H1 (cell line): Measurements from ENCODE around the gene KBTBD13. TPM values are rescaled to one million over a fixed set of nuclear protein-coding genes. Genes with fewer than 3 reads are reported as not detected.

Source experiments
- CTCF ChIA-PET: fragments of 300-600 bp; sonication (Branson Sonifier 250); formaldehyde crosslinking; loops from one replicate; lab custom pipeline; 2021; ENCODE audit not compliant: partially characterized antibody; lab: Charles Lee
- POLR2A ChIA-PET: fragments of 300-600 bp; sonication (Branson Sonifier 250); formaldehyde crosslinking; loops from one replicate; lab custom pipeline; 2021; ENCODE audit warnings: inconsistent platforms; ENCODE audit not compliant: partially characterized antibody; lab: Charles Lee
- DNase-seq, 2 experiments: peaks; one replicate each; pipeline versions ENCODE4 v3.0.0 to v3.0.0-alpha.2; 2010 to 2022; ENCODE audit warnings: low spot score in 2 of 2, low read depth in 1 of 2, mixed read lengths in 1 of 2
- FAIRE-seq: peaks from 2 replicates; lab custom pipeline; 2011; peaks lifted over from hg19 to GRCh38; lab: Jason Lieb, UNC
- H2AFZ ChIP-seq: 2 replicates; pipeline ENCODE4 v1.8.1; 2012; ENCODE audit warnings: low read length, inconsistent platforms
- H2AK5ac ChIP-seq: 2 replicates; pipeline ENCODE4 v1.6.1; 2013; ENCODE audit warnings: low read depth, low read length
- H2BK120ac ChIP-seq: replicated peaks from 2 replicates; pipeline ENCODE3; 2013; ENCODE audit warnings: low read depth, low read length, inconsistent platforms
- H2BK12ac ChIP-seq: 2 replicates; pipeline ENCODE4 v1.6.1; 2013; ENCODE audit warnings: low read depth, low read length
- H2BK15ac ChIP-seq: 2 replicates; pipeline ENCODE4 v1.6.1; 2013; ENCODE audit warnings: low read length
- H2BK20ac ChIP-seq: 2 replicates; pipeline ENCODE4 v1.6.1; 2013; ENCODE audit warnings: low read length
- H2BK5ac ChIP-seq: 2 replicates; pipeline ENCODE4 v1.6.1; 2013; ENCODE audit warnings: low read depth, low read length
- H3K14ac ChIP-seq: 2 replicates; pipeline ENCODE4 v1.6.1; 2013; ENCODE audit warnings: inconsistent platforms; ENCODE audit not compliant: insufficient read length
- H3K18ac ChIP-seq: 2 replicates; pipeline ENCODE4 v1.6.1; 2013; ENCODE audit warnings: low read length; ENCODE audit errors: extremely low read depth
- H3K23ac ChIP-seq: 2 replicates; pipeline ENCODE4 v1.6.1; 2013; ENCODE audit warnings: inconsistent platforms; ENCODE audit not compliant: insufficient read length
- H3K23me2 ChIP-seq: 2 replicates; pipeline ENCODE4 v1.6.1; 2013; ENCODE audit warnings: low read depth, low read length
- H3K27ac ChIP-seq: 2 replicates; pipeline ENCODE4 v1.6.1; 2011; ENCODE audit warnings: low read depth, low read length, inconsistent platforms
- H3K27me3 ChIP-seq, 4 experiments: replicated peaks in 1 of 4; 1 replicate in 1 of 4; 2 replicates in 3 of 4; pipeline versions ENCODE4 v1.6.1 to v1.8.1; 2011 to 2013; ENCODE audit warnings: low read length in 3 of 4, mild to moderate bottlenecking in 3 of 4, inconsistent platforms in 2 of 4, mixed read lengths in 2 of 4, moderate library complexity in 1 of 4; ENCODE audit not compliant: control insufficient read depth in 3 of 4, insufficient read depth in 3 of 4; ENCODE audit errors: extremely low read depth in 1 of 4
- H3K36me3 ChIP-seq, 4 experiments: 2 replicates each; pipeline versions ENCODE4 v1.6.1 to v1.8.1; 2011 to 2013; ENCODE audit warnings: mild to moderate bottlenecking in 4 of 4, low read length in 3 of 4, moderate library complexity in 2 of 4, control low read depth in 1 of 4, inconsistent platforms in 1 of 4; ENCODE audit not compliant: insufficient read depth in 4 of 4, control insufficient read depth in 2 of 4
- H3K4ac ChIP-seq: replicated peaks from 2 replicates; pipeline ENCODE3; 2013; ENCODE audit warnings: low read length, low read depth, mixed read lengths, inconsistent platforms; ENCODE audit not compliant: insufficient read length
- H3K4me1 ChIP-seq, 4 experiments: replicated peaks in 1 of 4; 1 replicate in 1 of 4; 2 replicates in 3 of 4; pipeline versions ENCODE4 v1.6.1 to v1.8.1; 2011 to 2013; ENCODE audit warnings: low read length in 3 of 4, inconsistent platforms in 2 of 4, mixed read lengths in 1 of 4; ENCODE audit not compliant: insufficient read depth in 4 of 4, control insufficient read depth in 3 of 4
- H3K4me2 ChIP-seq, 2 experiments: 2 replicates each; pipeline versions ENCODE4 v1.6.1 to v1.8.1; 2011 to 2013; ENCODE audit warnings: low read depth in 2 of 2, low read length in 2 of 2, control low read depth in 1 of 2, inconsistent platforms in 1 of 2, mild to moderate bottlenecking in 1 of 2; ENCODE audit not compliant: insufficient read depth in 1 of 2
- H3K4me3 ChIP-seq, 4 experiments: fragments of 200-600, 300-600 bp in 1 of 4; sonication (generic), shearing (Covaris generic), sonication (Bioruptor Twin) in 1 of 4; 2 replicates each; pipeline versions ENCODE4 v1.5.1 to v1.8.1; 2011 to 2016; ENCODE audit warnings: low read length in 4 of 4, low read depth in 3 of 4, control low read depth in 2 of 4, inconsistent platforms in 2 of 4, mild to moderate bottlenecking in 2 of 4, mixed read lengths in 1 of 4, moderate library complexity in 1 of 4; ENCODE audit not compliant: insufficient read depth in 2 of 4; ENCODE audit errors: extremely low read depth in 1 of 4
- H3K56ac ChIP-seq: replicated peaks from 2 replicates; pipeline ENCODE3; 2013; ENCODE audit warnings: low read depth, mild to moderate bottlenecking, mixed read lengths, low read length, inconsistent platforms; ENCODE audit not compliant: insufficient read length
- H3K79me1 ChIP-seq: 2 replicates; pipeline ENCODE4 v1.6.1; 2013; ENCODE audit warnings: low read depth, low read length, control low read depth
- H3K79me2 ChIP-seq, 2 experiments: 2 replicates each; pipeline versions ENCODE4 v1.6.1 to v1.8.1; 2012 to 2013; ENCODE audit warnings: low read length in 2 of 2, mild to moderate bottlenecking in 2 of 2, inconsistent platforms in 1 of 2; ENCODE audit not compliant: insufficient read depth in 2 of 2, control insufficient read depth in 1 of 2
- H3K9ac ChIP-seq, 4 experiments: replicated peaks in 1 of 4; 1 replicate in 1 of 4; 2 replicates in 3 of 4; pipeline versions ENCODE4 v1.6.1 to v1.8.1; 2011 to 2013; ENCODE audit warnings: low read depth in 3 of 4, low read length in 3 of 4, control low read depth in 2 of 4, mild to moderate bottlenecking in 2 of 4, moderate library complexity in 2 of 4, inconsistent platforms in 1 of 4; ENCODE audit errors: extremely low read depth in 1 of 4
- H3K9me3 ChIP-seq, 2 experiments: 2 replicates each; pipeline versions ENCODE4 v1.6.1 to v1.8.1; 2012 to 2013; ENCODE audit warnings: mild to moderate bottlenecking in 2 of 2, moderate library complexity in 2 of 2, control low read depth in 1 of 2, inconsistent platforms in 1 of 2, low read depth in 1 of 2, low read length in 1 of 2, mixed read lengths in 1 of 2; ENCODE audit not compliant: insufficient read depth in 2 of 2
- H4K20me1 ChIP-seq, 2 experiments: replicated peaks in 1 of 2; 2 replicates each; pipeline versions ENCODE3 to v1.8.1; 2011 to 2013; ENCODE audit warnings: inconsistent platforms in 2 of 2, low read length in 2 of 2, mild to moderate bottlenecking in 1 of 2; ENCODE audit not compliant: insufficient read depth in 2 of 2, control insufficient read depth in 1 of 2
- H4K5ac ChIP-seq: 2 replicates; pipeline ENCODE4 v1.6.1; 2013; ENCODE audit warnings: low read length, low read depth, mixed read lengths, inconsistent platforms; ENCODE audit not compliant: insufficient read length
- H4K8ac ChIP-seq: 2 replicates; pipeline ENCODE4 v1.8.0; 2013; ENCODE audit warnings: mild to moderate bottlenecking, moderate library complexity, low read length, inconsistent platforms; ENCODE audit not compliant: insufficient read depth; ENCODE audit errors: extremely low read depth
- H4K91ac ChIP-seq: replicated peaks from 2 replicates; pipeline ENCODE3; 2013; ENCODE audit warnings: low read length, mixed read lengths, inconsistent platforms; ENCODE audit not compliant: insufficient read length
- BACH1 ChIP-seq: IDR thresholded peaks from 2 replicates; pipeline ENCODE4 v1.6.1; 2012; ENCODE audit warnings: low read length, improper control_type of control experiment
- CHD2 ChIP-seq: IDR thresholded peaks from 2 replicates; pipeline ENCODE4 v1.6.1; 2012; ENCODE audit warnings: low read length, improper control_type of control experiment
- HDAC6 ChIP-seq: IDR thresholded peaks from one replicate; pipeline ENCODE4 v1.7.1; 2012; ENCODE audit warnings: low read depth, mild to moderate bottlenecking, inconsistent platforms, low read length, moderate library complexity
- JUN ChIP-seq: IDR thresholded peaks from 2 replicates; pipeline ENCODE4 v1.6.1; 2011; ENCODE audit warnings: low read depth, mild to moderate bottlenecking, improper control_type of control experiment, low read length
- JUND ChIP-seq: IDR thresholded peaks from 2 replicates; pipeline ENCODE4 v1.6.1; 2011; ENCODE audit warnings: mild to moderate bottlenecking, improper control_type of control experiment, low read length
- PHF8 ChIP-seq: fragments of 200-600 bp; sonication (generic); conservative IDR thresholded peaks from 2 replicates; pipeline ENCODE4 v1.7.1; 2012; ENCODE audit warnings: low read depth, mild to moderate bottlenecking, inconsistent platforms, low read length, moderate library complexity
- POLR2A ChIP-seq, 2 experiments: IDR thresholded peaks; 1 replicate in 1 of 2; 2 replicates in 1 of 2; pipeline ENCODE4 v1.6.1; 2011; ENCODE audit warnings: low read depth in 2 of 2, low read length in 2 of 2, mild to moderate bottlenecking in 2 of 2; ENCODE audit errors: control extremely low read depth in 1 of 2
- POU5F1 ChIP-seq: IDR thresholded peaks from 2 replicates; pipeline ENCODE4 v1.6.1; 2011; ENCODE audit warnings: low read depth, mild to moderate bottlenecking, low read length, moderate library complexity
- SP1 ChIP-seq: IDR thresholded peaks from 2 replicates; pipeline ENCODE4 v1.6.1; 2011; ENCODE audit warnings: low read depth, low read length
- TBP ChIP-seq: IDR thresholded peaks from 2 replicates; pipeline ENCODE4 v1.6.1; 2011; ENCODE audit warnings: low read depth, low read length, improper control_type of control experiment
- TEAD4 ChIP-seq: IDR thresholded peaks from 2 replicates; pipeline ENCODE4 v1.6.1; 2012; ENCODE audit warnings: low read depth, low read length, inconsistent platforms, mixed read lengths
- WGBS, 2 experiments: shearing (Covaris generic) in 1 of 2; methylation state at CpG; one replicate each; pipeline versions ENCODE4 v1.1.6 to v1.1.7; 2013 to 2015; ENCODE audit warnings: low lambda C conversion rate in 2 of 2, mixed read lengths in 2 of 2, inconsistent platforms in 1 of 2, low coverage in 1 of 2, missing lambda C conversion rate in 1 of 2; ENCODE audit not compliant: insufficient replicate concordance in 2 of 2, insufficient coverage in 1 of 2, insufficient read length in 1 of 2; ENCODE audit errors: extremely low coverage in 1 of 2, missing lambda C conversion rate in 1 of 2; 5-methylcytosine and 5-hydroxymethylcytosine counted together
- long read RNA-seq, 2 experiments: library from RNA in 1 of 2; library from capped mRNA in 1 of 2; stranded (forward); transcript quantifications; one replicate each; pipeline ENCODE4 v2.0.0, GENCODE V29; 2021; ENCODE audit warnings: inconsistent platforms in 1 of 2
- polyA minus RNA-seq, 3 experiments: library from RNA; depleted of rRNA, polyadenylated mRNA; stranded (reverse); fragments of >200 nt; gene quantifications; 1 replicate in 2 of 3; 2 replicates in 1 of 3; pipeline ENCODE4 v1.2.3, GENCODE V29; 2011
- polyA plus RNA-seq, 7 experiments: library from polyadenylated mRNA; depleted of rRNA in 3 of 7; stranded (reverse) in 5 of 7; unstranded in 2 of 7; fragments of >200 nt in 5 of 7; fragments of 200-250 nt in 2 of 7; gene quantifications; 1 replicate in 5 of 7; 2 replicates in 1 of 7; 4 replicates in 1 of 7; pipeline versions ENCODE4 v1.2.1 to v1.2.3, GENCODE V29; 2011 to 2013; ENCODE audit warnings: missing spikeins in 2 of 7, mixed read lengths in 2 of 7
- total RNA-seq: library from RNA; stranded (reverse); fragmentation: NEBNext Ultra II Directional; extraction: Animal tissue kit (Norgen Biotek cat#: 25700); gene quantifications from 2 replicates; pipeline ENCODE4 v1.2.1, GENCODE V29; 2021

Gene KBTBD13
- total RNA-seq (not detected in 2 replicates), polyA plus RNA-seq (2011; rRNA removed) (not detected in 2 replicates), polyA minus RNA-seq (2011; rRNA and poly(A)+ RNA removed) (0.07 TPM in 1 of 2 replicates, not detected in the other)
- not detected for polyA plus RNA-seq (2011; cell fraction: cytosol; rRNA removed)
- polyA plus RNA-seq (2011; cell fraction: nucleus; rRNA removed): not detected
- polyA plus RNA-seq (2012, experiment 1 of 2): not detected in 4 replicates
- polyA plus RNA-seq (2012, experiment 2 of 2): not detected
- polyA plus RNA-seq (2013, experiment 1 of 2): not detected
- polyA plus RNA-seq (2013, experiment 2 of 2): not detected
- polyA minus RNA-seq (2011; cell fraction: cytosol; rRNA and poly(A)+ RNA removed): not detected
- polyA minus RNA-seq (2011; cell fraction: nucleus; rRNA and poly(A)+ RNA removed): not detected
- long read RNA-seq, experiment 1: 0 reads
- long read RNA-seq, experiment 2: 0 reads

DNA sequence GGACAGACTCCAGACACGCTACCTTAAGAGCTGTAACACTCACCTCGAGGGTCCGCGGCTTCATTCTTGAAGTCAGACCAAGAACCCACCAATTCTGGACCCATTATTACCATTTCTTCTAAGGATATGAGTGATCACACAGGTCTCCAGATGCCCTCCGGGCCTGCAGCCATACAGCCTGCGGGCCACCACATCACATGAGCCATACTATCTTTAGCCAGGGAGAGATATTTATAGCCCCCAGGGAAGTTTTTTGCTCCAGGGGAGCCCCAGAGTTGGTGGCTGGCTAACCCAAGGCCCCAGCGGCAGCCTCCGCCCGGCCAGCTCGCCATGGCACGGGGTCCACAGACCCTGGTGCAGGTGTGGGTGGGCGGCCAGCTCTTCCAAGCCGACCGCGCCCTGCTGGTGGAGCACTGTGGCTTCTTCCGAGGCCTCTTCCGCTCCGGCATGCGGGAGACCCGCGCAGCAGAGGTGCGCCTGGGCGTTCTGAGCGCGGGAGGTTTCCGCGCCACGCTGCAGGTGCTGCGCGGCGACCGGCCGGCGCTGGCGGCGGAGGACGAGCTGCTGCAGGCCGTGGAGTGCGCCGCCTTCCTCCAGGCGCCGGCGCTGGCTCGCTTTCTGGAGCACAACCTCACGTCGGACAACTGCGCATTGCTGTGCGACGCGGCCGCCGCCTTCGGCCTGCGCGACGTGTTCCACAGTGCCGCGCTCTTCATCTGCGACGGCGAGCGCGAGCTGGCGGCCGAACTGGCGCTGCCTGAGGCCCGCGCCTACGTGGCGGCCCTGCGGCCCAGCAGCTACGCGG lies at the start of gene KBTBD13:
Gene KBTBD13, plus strand, starts transcription at position 261 of the 805 bp plus-strand sequence. Its CDS starts 70 bp downstream, at position 331.
- no peaks in the 10 kb centered on the region for H3K23me2 ChIP-seq
- peak within 1 kb of the TSS; percentile 60; the same call in 1 of the 2 replicates for H3K18ac ChIP-seq
- peaks cover 0 to 3% (median 1%) of the 10 kb centered on the region in 4 experiments; a peak in 6 of 7 replicates for H3K4me1 ChIP-seq
- no peaks in the 10 kb centered on the region for H3K79me1 ChIP-seq
- no peak within 1 kb of the TSS for H3K14ac ChIP-seq
- TF ChIP-seq PHF8 (no peak), POU5F1 (no peak), HDAC6 (no peak), BACH1 (no peak), JUN (no peak), CHD2 (no peak), SP1 (no peak), POLR2A (IDR thresholded peaks at IDR 0.05; ENCODE audit: control extremely low read depth in 1 of 2, low read depth in 2 of 2, low read length in 2 of 2) (no peak), JUND (no peak), TBP (no peak), TEAD4 (no peak)
- H2AK5ac ChIP-seq: no peak within 1 kb of the TSS
- 93% methylated on average over 52 of the region's 73 CpGs; no CpG with 5 or more reads in 1 of the 2 experiments for WGBS, 2 experiments
- FAIRE-seq (no peak), DNase-seq (no peak)
- H2BK5ac ChIP-seq: no peak within 1 kb of the TSS
- peaks cover 0 to 9% (median 4%) of the 10 kb centered on the region in 4 experiments; a peak in 4 of 7 replicates for H3K27me3 ChIP-seq
- peak within 1 kb of the TSS; percentile 80; the same call in 1 of the 2 replicates for H2BK12ac ChIP-seq
- H3K79me2 ChIP-seq: no peaks in the 10 kb centered on the region; a peak in 1 of 4 replicates
- no peak within 1 kb of the TSS for H2AFZ ChIP-seq
- H2BK20ac ChIP-seq: no peak within 1 kb of the TSS
- no peaks in the 10 kb centered on the region for H3K36me3 ChIP-seq
- no peak within 1 kb of the TSS for H3K4ac ChIP-seq
- peak within 1 kb of the TSS; percentile 34 for H4K91ac ChIP-seq
- H3K9ac ChIP-seq: no peak within 1 kb of the TSS
- no peak within 1 kb of the TSS for H3K23ac ChIP-seq
- peaks cover 3% of the 10 kb centered on the region in 2 experiments; a peak in 2 of 4 replicates for H3K9me3 ChIP-seq
- peak within 1 kb of the TSS; percentile 79; the same call in 1 of the 2 replicates for H4K8ac ChIP-seq
- ChIA-PET CTCF (interaction anchor here (0.5 to 32.9 kb wide), 11 partner anchors 8 to 84 kb away, joined by 3 to 1213 read pairs (median 11); partner anchors contain the start of genes RASL12 and SLC51B), POLR2A (interaction anchor here (0.5 to 14.5 kb wide), 6 partner anchors 8 to 411 kb away, joined by 3 to 93 read pairs (median 4); partner anchors contain the start of genes RASL12 and RNU5B-1)
- no peaks in the 10 kb centered on the region for H4K20me1 ChIP-seq
- H3K56ac ChIP-seq: no peak within 1 kb of the TSS
- H2BK15ac ChIP-seq: peak within 1 kb of the TSS; percentile 46; the same call in 1 of the 2 replicates
- no peak within 1 kb of the TSS for H4K5ac ChIP-seq
- H2BK120ac ChIP-seq: no peak within 1 kb of the TSS
- H3K4me2 ChIP-seq: no peak within 1 kb of the TSS
- no peak within 1 kb of the TSS for H3K27ac ChIP-seq
- no peak within 1 kb of the TSS for H3K4me3 ChIP-seq
